K562 (cell line): ENCODE data around the gene CXCR5. TPM values are rescaled to one million over a fixed set of nuclear protein-coding genes. Genes with fewer than 3 reads are reported as not detected.

ENCODE experiments used
- ATAC-seq: fragments of 200-7000 bp; cut with Tn5 transposase; 3 replicates; pipeline ENCODE4 v1.9.1; 2020; ENCODE audit warnings: moderate library complexity
- BruUV-seq: library from RNA; stranded (reverse); fragments of 400-500 nt; replicated peaks from 2 replicates; lab custom pipeline; 2021; lab: Mats Ljungman, UMichigan
- CTCF ChIA-PET: fragments of 300-600 bp; formaldehyde crosslinking; extraction: SDS; loops from one replicate; lab custom pipeline; 2021; ENCODE audit warnings: low intra/inter-chr PET ratio; lab: Yijun Ruan, JAX
- POLR2A ChIA-PET: fragments of 300-600, 350-650 bp; sonication (Branson Sonifier 250); formaldehyde crosslinking; extraction: SDS; loops from one replicate; lab custom pipeline; 2021; ENCODE audit warnings: antibody characterized with exemption, inconsistent platforms; lab: Yijun Ruan, JAX
- DNase-seq, 4 experiments: peaks; one replicate each; pipeline versions ENCODE4 v3.0.0 to v3.0.0-alpha.2; 2011 to 2018; ENCODE audit warnings: low spot score in 3 of 4, mixed read lengths in 3 of 4; ENCODE audit errors: extremely low read depth in 1 of 4
- FAIRE-seq: peaks from 2 replicates; lab custom pipeline; 2011; peaks lifted over from hg19 to GRCh38; lab: Jason Lieb, UNC
- H2AFZ ChIP-seq: 2 replicates; pipeline ENCODE4 v1.6.0; 2011; ENCODE audit warnings: low read depth, low read length, control low read depth, inconsistent platforms
- H3K27ac ChIP-seq: fragments of 200-600 bp; 3 replicates; pipeline ENCODE4 v1.8.0; 2011; ENCODE audit warnings: low read depth, mild to moderate bottlenecking, control low read depth, inconsistent platforms, low read length, moderate library complexity, mixed read lengths; ENCODE audit errors: extremely low read depth
- H3K27me3 ChIP-seq, 2 experiments: fragments of 300-600 bp in 1 of 2; 2 replicates in 1 of 2; 3 replicates in 1 of 2; pipeline versions ENCODE4 v1.6.0 to v1.8.0; 2011; ENCODE audit warnings: inconsistent platforms in 2 of 2, low read length in 2 of 2, mild to moderate bottlenecking in 1 of 2, mixed read lengths in 1 of 2, moderate library complexity in 1 of 2; ENCODE audit not compliant: control insufficient read depth in 2 of 2, insufficient read depth in 2 of 2
- H3K36me3 ChIP-seq: fragments of 300-600 bp; 3 replicates; pipeline ENCODE4 v1.8.0; 2011; ENCODE audit warnings: mild to moderate bottlenecking, low read length, inconsistent platforms; ENCODE audit not compliant: control insufficient read depth, insufficient read depth
- H3K4me1 ChIP-seq, 2 experiments: fragments of 200-600 bp in 1 of 2; replicated peaks in 1 of 2; 2 replicates in 1 of 2; 3 replicates in 1 of 2; pipeline versions ENCODE4 v1.5.1 to v1.8.0; 2011; ENCODE audit warnings: inconsistent platforms in 2 of 2, low read length in 2 of 2, mild to moderate bottlenecking in 1 of 2, mixed read lengths in 1 of 2, moderate library complexity in 1 of 2; ENCODE audit not compliant: control insufficient read depth in 2 of 2, insufficient read depth in 2 of 2
- H3K4me2 ChIP-seq: 2 replicates; pipeline ENCODE4 v1.6.1; 2011; ENCODE audit warnings: low read length, control low read depth, inconsistent platforms, mixed read lengths; ENCODE audit not compliant: insufficient read depth
- H3K4me3 ChIP-seq: fragments of 200-600 bp; sonication (generic), shearing (Covaris generic); 2 replicates; pipeline ENCODE4 v1.5.1; 2016; ENCODE audit warnings: control low read depth, inconsistent platforms
- H3K79me2 ChIP-seq: fragments of 200-600 bp; 3 replicates; pipeline ENCODE4 v1.8.0; 2011; ENCODE audit warnings: low read length, inconsistent platforms; ENCODE audit not compliant: control insufficient read depth, insufficient read depth
- H3K9ac ChIP-seq, 2 experiments: 2 replicates each; pipeline versions ENCODE4 v1.6.0 to v1.6.1; 2011; ENCODE audit warnings: low read depth in 2 of 2, low read length in 2 of 2, control low read depth in 1 of 2, inconsistent platforms in 1 of 2, mild to moderate bottlenecking in 1 of 2, mixed read lengths in 1 of 2; ENCODE audit not compliant: insufficient read depth in 1 of 2
- H3K9me1 ChIP-seq: one replicate; pipeline ENCODE4 v1.6.0; 2011; ENCODE audit warnings: inconsistent platforms, mild to moderate bottlenecking, low read length, moderate library complexity; ENCODE audit not compliant: control insufficient read depth, insufficient read depth
- H3K9me3 ChIP-seq: replicated peaks from 2 replicates; pipeline ENCODE4 v1.5.1; 2011; ENCODE audit warnings: low read depth, low read length, inconsistent platforms; ENCODE audit not compliant: control insufficient read depth, insufficient read depth
- H4K20me1 ChIP-seq: replicated peaks from 2 replicates; pipeline ENCODE4 v1.6.1; 2011; ENCODE audit warnings: low read length, inconsistent platforms, mixed read lengths; ENCODE audit not compliant: control insufficient read depth, insufficient read depth
- CHCHD3 ChIP-seq: fragments of 250-450 bp; sonication (Bioruptor Pico); IDR thresholded peaks from 2 replicates; pipeline ENCODE4 v2.1.2; 2022; ENCODE audit warnings: mild to moderate bottlenecking
- LCOR ChIP-seq: sonication (generic); formaldehyde crosslinking; IDR thresholded peaks from 2 replicates; pipeline ENCODE4 v1.8.0; 2022; ENCODE audit warnings: mild to moderate bottlenecking, missing genetic modification reagents
- NR3C1 ChIP-seq: sonication (generic); formaldehyde crosslinking; IDR thresholded peaks from 2 replicates; pipeline ENCODE4 v1.8.1; 2022; ENCODE audit warnings: missing genetic modification reagents
- SAFB ChIP-seq: fragments of 200-400 bp; formaldehyde crosslinking; IDR thresholded peaks from 2 replicates; pipeline ENCODE4 v1.6.1; 2017; ENCODE audit warnings: low read depth, low read length, borderline replicate concordance
- ZBTB9 ChIP-seq: fragments of 450-650 bp; formaldehyde crosslinking; IDR thresholded peaks from 2 replicates; pipeline ENCODE4 v1.4.0; 2020; ENCODE audit warnings: mild to moderate bottlenecking, moderate library complexity
- ZHX1 ChIP-seq: fragments of 150-350 bp; conservative IDR thresholded peaks from 2 replicates; pipeline ENCODE4 v1.6.1; 2014; ENCODE audit warnings: low read length
- ZKSCAN3 ChIP-seq: fragments of 250-450 bp; sonication (Bioruptor Pico); IDR thresholded peaks from 2 replicates; pipeline ENCODE4 v1.4.0; 2020
- ZNF134 ChIP-seq: fragments of 250-450 bp; sonication (Bioruptor Pico); conservative IDR thresholded peaks from 2 replicates; pipeline ENCODE4 v1.4.0; 2020
- WGBS: fragments of 100-300 bp; shearing (Covaris generic); methylation state at CpG from one replicate; pipeline ENCODE4 v1.1.6; 2016; ENCODE audit warnings: low coverage, mixed read lengths; ENCODE audit not compliant: insufficient coverage; ENCODE audit errors: missing lambda C conversion rate; 5-methylcytosine and 5-hydroxymethylcytosine counted together
- in situ Hi-C: fragments of 300-500 bp; cut with MboI; formaldehyde crosslinking; loops from 4 replicates; pipeline ENCODE4 v1.15.0; 2018; ENCODE audit warnings: inconsistent platforms, mixed read lengths
- intact Hi-C: fragments of 100-400 bp; cut with micrococcal nuclease; formaldehyde crosslinking; loops from 2 replicates; pipeline ENCODE4 v1.14.2; 2022
- polyA plus RNA-seq, 8 experiments: library from polyadenylated mRNA; depleted of rRNA in 4 of 8; stranded (reverse) in 5 of 8; unstranded in 3 of 8; fragments of >200 nt; fragmentation: Nextera tagmentation in 2 of 8; fragmentation: Illumina TruSeq in 1 of 8; extraction: Ambion mirVana in 2 of 8; extraction: Trizol in 1 of 8; gene quantifications; 2 replicates each; pipeline versions ENCODE4 v1.2.1 to v1.2.3, GENCODE V29; 2011 to 2014; ENCODE audit warnings: inconsistent platforms in 1 of 8, missing spikeins in 1 of 8
- total RNA-seq, 7 experiments: library from RNA; depleted of rRNA in 6 of 7; stranded (reverse); fragments of >200 nt in 6 of 7; fragmentation: Illumina TruSeq in 2 of 7; extraction: Trizol in 2 of 7; gene quantifications; 2 replicates each; pipeline versions ENCODE4 v1.2.1 to v1.2.3, GENCODE V29; 2011 to 2021; ENCODE audit warnings: low replicate concordance in 1 of 7

Gene CXCR5
- total and polyA plus RNA-seq, 9 of the 15 experiments (the other 6 are each of a cell fraction or from before 2014, with no cell fraction given) = 0.03 to 0.06 TPM; not detected in 7

GRCh38 chr11:118913411-118914125 is 29.9 kb downstream of the CXCR5 start:
- 83% methylated on average over 4 of the region's 9 CpGs for WGBS
- Histone ChIP-seq H2AFZ (peak overlapping the region; percentile 86; the same call in 1 of the 2 replicates), H3K4me1 (peaks cover 59 to 83% of the 10 kb centered on the region in 2 experiments), H3K36me3 (no peaks in the 10 kb centered on the region), H3K79me2 (peaks cover 46% of the 10 kb centered on the region), H3K9me1 (peaks cover 5% of the 10 kb centered on the region), H3K9me3 (no peaks in the 10 kb centered on the region; the same call in 1 of the 2 replicates), H3K4me3 (no peak overlapping the region), H3K9ac (peak overlapping the region; percentile 87 to 90), H3K4me2 (peak overlapping the region; percentile 84; the same call in 1 of the 2 replicates), H4K20me1 (no peaks in the 10 kb centered on the region), H3K27me3 (no peaks in the 10 kb centered on the region; a peak in 1 of 5 replicates), H3K27ac (peak overlapping the region; percentile 98)
- BruUV-seq = no TSS peak
- POLR2A ChIA-PET = interaction anchor here (1.2 to 4.5 kb wide), 5 partner anchors 10 to 181 kb away, joined by 3 to 16 read pairs (median 4); no protein-coding TSS in a partner anchor
- intact Hi-C loops (loop anchor here (5.0 kb wide), 2 partner anchors 189 to 404 kb away; partner anchors contain the start of genes DPAGT1 and MCAM), in situ Hi-C loops (no loop called here)
- CTCF ChIA-PET = no interaction called here
- DNase-seq = no peak
- no peak for ATAC-seq
- FAIRE-seq = no peak
- TF ChIP-seq SAFB (no peak), ZHX1 (no peak), ZBTB9 (CRISPR knock-in tag) (no peak), ZNF134 (CRISPR knock-in tag) (no peak), LCOR (no peak), ZKSCAN3 (no peak), CHCHD3 (no peak), NR3C1 (CRISPR knock-in tag) (no peak)
